Sigmoid colon (tissue), 4 donors: ENCODE measurements around the gene FAM124B.

Source experiments
- CTCF ChIP-seq, 4 experiments: fragments of 450-650 bp in 3 of 4; fragments of 200-600 bp in 1 of 4; IDR thresholded peaks; one replicate each; pipeline ENCODE4 v1.5.1; 2016 to 2019; ENCODE audit warnings: antibody characterized with exemption in 4 of 4, mild to moderate bottlenecking in 3 of 4, moderate library complexity in 2 of 4
- EP300 ChIP-seq, 4 donors: sonication (generic); formaldehyde crosslinking; IDR thresholded peaks; one replicate each; pipeline ENCODE4 v1.6.1; 2017; ENCODE audit warnings: antibody characterized with exemption in 4 of 4
- POLR2A ChIP-seq, 2 donors: fragments of 450-650 bp; IDR thresholded peaks; one replicate each; pipeline ENCODE4 v1.6.1; 2016; ENCODE audit warnings: antibody characterized with exemption in 2 of 2, mild to moderate bottlenecking in 2 of 2, moderate library complexity in 2 of 2
- POLR2AphosphoS5 ChIP-seq, 4 donors: sonication (generic); formaldehyde crosslinking; IDR thresholded peaks; one replicate each; pipeline ENCODE4 v1.6.1; 2017; ENCODE audit warnings: antibody characterized with exemption in 4 of 4

DNA sequence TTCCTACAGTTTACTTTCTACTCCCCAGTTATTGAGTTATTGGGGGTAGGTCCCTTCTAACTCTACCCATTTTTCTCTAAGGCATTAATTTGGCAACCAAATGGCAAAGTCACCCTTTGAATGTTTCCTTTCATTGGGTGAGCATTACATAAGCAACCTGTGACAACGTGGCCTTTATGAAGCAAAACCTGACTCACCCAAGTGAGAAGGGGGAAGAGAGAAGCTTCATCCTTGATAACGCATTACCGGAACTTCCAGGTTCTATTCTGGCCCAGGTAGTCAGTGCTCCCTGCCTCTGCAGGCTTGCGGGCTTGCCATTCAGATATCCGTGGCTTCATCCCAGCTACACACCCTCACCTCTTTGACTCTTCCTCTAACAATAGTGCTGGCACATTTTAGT, 39.1 kb upstream of the FAM124B start:
- TF ChIP-seq POLR2AphosphoS5 (IDR thresholded peaks at IDR 0.05) (no peak), CTCF (IDR thresholded peaks at IDR 0.05) (no peak), POLR2A (IDR thresholded peaks at IDR 0.05) (no peak), EP300 (IDR thresholded peaks at IDR 0.05) (no peak)
